ENCODE results near the gene ARID1A.

ARID1A gene

GRCh38 chr1:26775666-26776065 is 79.9 kb downstream of the ARID1A start:
- no peak overlapping the region for H3K27ac ChIP-seq (ENCODE audit: low read depth, low read length)
- no peak overlapping the region for H3K4me3 ChIP-seq (ENCODE audit: low read depth in 1 of 2, low read length in 2 of 2)
- peaks cover 75 to 97% of the 10 kb centered on the region in 2 donors for H3K36me3 ChIP-seq (ENCODE audit: control insufficient read depth in 1 of 2, insufficient read depth in 2 of 2, low read length in 2 of 2)
- no peaks in the 10 kb centered on the region for H3K27me3 ChIP-seq (ENCODE audit: control insufficient read depth in 1 of 2, insufficient read depth in 2 of 2, low read length in 2 of 2)
- H3K9me3 ChIP-seq (ENCODE audit: control insufficient read depth in 1 of 2, low read length in 2 of 2): no peaks in the 10 kb centered on the region
- H3K9ac ChIP-seq (ENCODE audit: low read depth in 1 of 2, low read length in 2 of 2): no peak overlapping the region
- H3K4me1 ChIP-seq (ENCODE audit: control insufficient read depth in 1 of 2, insufficient read depth in 2 of 2, low read length in 2 of 2): peaks cover 7 to 10% of the 10 kb centered on the region in 2 donors

- Histone ChIP-seq H3K4me3 (ENCODE audit: low read depth in 1 of 2, low read length in 2 of 2) (no peak overlapping the region), H3K36me3 (ENCODE audit: control insufficient read depth in 1 of 2, insufficient read depth in 2 of 2, low read length in 2 of 2) (peaks cover 48 to 71% of the 10 kb centered on the region in 2 donors), H3K9ac (ENCODE audit: low read depth in 1 of 2, low read length in 2 of 2) (no peak overlapping the region), H3K9me3 (ENCODE audit: control insufficient read depth in 1 of 2, low read length in 2 of 2) (no peaks in the 10 kb centered on the region), H3K27me3 (ENCODE audit: control insufficient read depth in 1 of 2, insufficient read depth in 2 of 2, low read length in 2 of 2) (no peaks in the 10 kb centered on the region), H3K27ac (ENCODE audit: low read depth, low read length) (no peak overlapping the region), H3K4me1 (ENCODE audit: control insufficient read depth in 1 of 2, insufficient read depth in 2 of 2, low read length in 2 of 2) (peaks cover 14 to 18% of the 10 kb centered on the region in 2 donors)
Observed at GRCh38 chr1:26779098-26779668, 83.4 kb downstream of the ARID1A start.

GRCh38 chr1:26780344-26780957 is 84.6 kb downstream of the ARID1A start:
- peaks cover 36 to 59% of the 10 kb centered on the region in 2 donors for H3K36me3 ChIP-seq (ENCODE audit: control insufficient read depth in 1 of 2, insufficient read depth in 2 of 2, low read length in 2 of 2)
- no peak overlapping the region for H3K27ac ChIP-seq (ENCODE audit: low read depth, low read length)
- H3K9ac ChIP-seq (ENCODE audit: low read depth in 1 of 2, low read length in 2 of 2): no peak overlapping the region
- no peak overlapping the region for H3K4me3 ChIP-seq (ENCODE audit: low read depth in 1 of 2, low read length in 2 of 2)
- no peaks in the 10 kb centered on the region for H3K27me3 ChIP-seq (ENCODE audit: control insufficient read depth in 1 of 2, insufficient read depth in 2 of 2, low read length in 2 of 2)
- no peaks in the 10 kb centered on the region for H3K9me3 ChIP-seq (ENCODE audit: control insufficient read depth in 1 of 2, low read length in 2 of 2)
- peaks cover 24 to 30% of the 10 kb centered on the region in 2 donors for H3K4me1 ChIP-seq (ENCODE audit: control insufficient read depth in 1 of 2, insufficient read depth in 2 of 2, low read length in 2 of 2)

GRCh38 chr1:26781206-26781825 is 85.5 kb downstream of the ARID1A start:
- Histone ChIP-seq H3K27ac (ENCODE audit: low read depth, low read length) (no peak overlapping the region), H3K36me3 (ENCODE audit: control insufficient read depth in 1 of 2, insufficient read depth in 2 of 2, low read length in 2 of 2) (peaks cover 30 to 50% of the 10 kb centered on the region in 2 donors), H3K27me3 (ENCODE audit: control insufficient read depth in 1 of 2, insufficient read depth in 2 of 2, low read length in 2 of 2) (no peaks in the 10 kb centered on the region), H3K9me3 (ENCODE audit: control insufficient read depth in 1 of 2, low read length in 2 of 2) (no peaks in the 10 kb centered on the region), H3K4me1 (ENCODE audit: control insufficient read depth in 1 of 2, insufficient read depth in 2 of 2, low read length in 2 of 2) (peaks cover 33 to 38% of the 10 kb centered on the region in 2 donors), H3K9ac (ENCODE audit: low read depth in 1 of 2, low read length in 2 of 2) (no peak overlapping the region), H3K4me3 (ENCODE audit: low read depth in 1 of 2, low read length in 2 of 2) (no peak overlapping the region)

DNA sequence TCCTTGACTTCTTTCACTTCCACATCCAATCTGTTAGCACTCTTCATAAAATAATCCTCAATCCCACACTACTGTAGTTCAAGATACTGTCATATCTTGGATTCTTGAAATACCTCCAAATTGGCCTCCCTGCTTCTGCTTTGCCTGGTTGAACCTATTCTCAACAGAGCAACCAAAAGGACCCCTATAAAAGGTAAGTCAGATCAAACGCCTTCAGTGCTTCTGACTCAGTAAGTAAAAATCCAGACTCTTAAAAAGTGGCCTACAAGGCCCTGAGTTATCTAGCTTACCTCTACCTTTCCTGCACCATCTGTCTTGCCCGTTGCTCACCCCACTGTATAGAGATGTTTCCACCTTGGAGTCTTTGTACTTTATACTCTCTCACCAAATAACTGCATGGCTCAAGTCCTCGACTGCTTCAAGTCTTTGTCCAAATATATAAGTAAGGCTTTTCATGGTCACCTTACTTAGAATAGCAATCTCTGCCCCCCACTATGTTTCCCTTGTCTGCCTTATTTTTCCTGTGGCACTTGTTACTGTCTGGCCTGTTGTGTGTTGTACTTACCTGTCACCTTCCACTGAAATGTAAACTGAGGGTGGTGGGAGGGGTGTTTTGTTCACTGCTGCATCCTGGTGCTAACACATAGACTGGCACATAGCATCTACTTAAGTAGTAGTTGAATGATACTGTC is 86.9 kb downstream of the ARID1A start:
- no peak overlapping the region for H3K9ac ChIP-seq (ENCODE audit: low read depth in 1 of 2, low read length in 2 of 2)
- H3K27ac ChIP-seq (ENCODE audit: low read depth, low read length): no peak overlapping the region

DNA sequence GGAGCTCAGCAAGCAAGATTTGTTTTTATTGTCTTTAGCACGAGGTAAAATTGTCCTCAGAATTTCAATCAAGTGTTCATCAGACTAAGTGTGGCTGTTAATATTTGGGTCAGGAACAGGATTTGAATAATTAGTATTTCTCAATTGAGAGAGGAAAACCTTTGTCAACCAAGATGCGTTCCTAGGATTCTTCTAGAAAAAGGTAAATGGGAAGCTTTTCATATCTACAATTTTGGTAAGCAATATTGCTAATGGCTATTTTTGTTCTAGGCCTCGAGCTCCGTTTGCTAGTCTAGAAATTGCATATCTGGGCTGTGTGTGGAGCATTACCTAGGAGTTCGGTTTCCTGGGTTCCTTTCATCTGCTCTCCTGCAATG is 87.8 kb downstream of the ARID1A start:
- Histone ChIP-seq H3K36me3 (ENCODE audit: control insufficient read depth in 1 of 2, insufficient read depth in 2 of 2, low read length in 2 of 2) (peaks cover 21 to 30% of the 10 kb centered on the region in 2 donors), H3K9ac (ENCODE audit: low read depth in 1 of 2, low read length in 2 of 2) (no peak overlapping the region), H3K27me3 (ENCODE audit: control insufficient read depth in 1 of 2, insufficient read depth in 2 of 2, low read length in 2 of 2) (no peaks in the 10 kb centered on the region), H3K4me3 (ENCODE audit: low read depth in 1 of 2, low read length in 2 of 2) (no peak overlapping the region), H3K9me3 (ENCODE audit: control insufficient read depth in 1 of 2, low read length in 2 of 2) (no peaks in the 10 kb centered on the region), H3K27ac (ENCODE audit: low read depth, low read length) (no peak overlapping the region), H3K4me1 (ENCODE audit: control insufficient read depth in 1 of 2, insufficient read depth in 2 of 2, low read length in 2 of 2) (peaks cover 48 to 49% of the 10 kb centered on the region in 2 donors)

More for the DNA sequence above, 86.9 kb downstream of the ARID1A start:
- Histone ChIP-seq H3K27me3 (ENCODE audit: control insufficient read depth in 1 of 2, insufficient read depth in 2 of 2, low read length in 2 of 2) (no peaks in the 10 kb centered on the region), H3K36me3 (ENCODE audit: control insufficient read depth in 1 of 2, insufficient read depth in 2 of 2, low read length in 2 of 2) (peaks cover 26 to 39% of the 10 kb centered on the region in 2 donors), H3K4me3 (ENCODE audit: low read depth in 1 of 2, low read length in 2 of 2) (no peak overlapping the region), H3K9me3 (ENCODE audit: control insufficient read depth in 1 of 2, low read length in 2 of 2) (no peaks in the 10 kb centered on the region), H3K4me1 (ENCODE audit: control insufficient read depth in 1 of 2, insufficient read depth in 2 of 2, low read length in 2 of 2) (peaks cover 45 to 48% of the 10 kb centered on the region in 2 donors)

- H3K36me3 ChIP-seq (ENCODE audit: control insufficient read depth in 1 of 2, insufficient read depth in 2 of 2, low read length in 2 of 2): peaks cover 14 to 24% of the 10 kb centered on the region in 2 donors
- H3K4me3 ChIP-seq (ENCODE audit: low read depth in 1 of 2, low read length in 2 of 2): no peak overlapping the region
- no peaks in the 10 kb centered on the region for H3K9me3 ChIP-seq (ENCODE audit: control insufficient read depth in 1 of 2, low read length in 2 of 2)
- no peak overlapping the region for H3K27ac ChIP-seq (ENCODE audit: low read depth, low read length)
- peaks cover 48 to 50% of the 10 kb centered on the region in 2 donors for H3K4me1 ChIP-seq (ENCODE audit: control insufficient read depth in 1 of 2, insufficient read depth in 2 of 2, low read length in 2 of 2)
- no peak overlapping the region for H3K9ac ChIP-seq (ENCODE audit: low read depth in 1 of 2, low read length in 2 of 2)
- H3K27me3 ChIP-seq (ENCODE audit: control insufficient read depth in 1 of 2, insufficient read depth in 2 of 2, low read length in 2 of 2): no peaks in the 10 kb centered on the region
Observed at GRCh38 chr1:26784023-26784871, 88.4 kb downstream of the ARID1A start.

DNA sequence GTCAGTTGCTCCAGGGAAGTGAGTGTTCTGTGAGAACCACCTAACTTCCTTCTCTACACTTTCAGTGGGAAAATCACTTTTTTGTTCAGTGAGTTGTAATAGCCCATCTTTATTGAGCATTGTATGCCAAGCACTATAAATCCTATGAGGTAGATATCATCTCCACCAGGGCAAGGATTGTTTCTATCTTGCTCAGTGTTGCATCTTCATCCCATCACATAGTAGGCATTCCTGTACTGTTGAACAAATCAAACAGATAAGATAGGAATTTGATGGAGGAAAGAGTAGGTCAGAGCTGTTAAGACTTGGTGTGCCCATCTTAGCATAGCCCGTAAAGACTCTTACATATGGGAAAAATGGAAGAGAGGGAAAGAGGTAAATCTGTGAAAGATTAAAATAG is 89.1 kb downstream of the ARID1A start:
- Histone ChIP-seq H3K4me1 (ENCODE audit: control insufficient read depth in 1 of 2, insufficient read depth in 2 of 2, low read length in 2 of 2) (peaks cover 48 to 53% of the 10 kb centered on the region in 2 donors), H3K9ac (ENCODE audit: low read depth in 1 of 2, low read length in 2 of 2) (no peak overlapping the region), H3K27ac (ENCODE audit: low read depth, low read length) (no peak overlapping the region), H3K27me3 (ENCODE audit: control insufficient read depth in 1 of 2, insufficient read depth in 2 of 2, low read length in 2 of 2) (no peaks in the 10 kb centered on the region), H3K9me3 (ENCODE audit: control insufficient read depth in 1 of 2, low read length in 2 of 2) (no peaks in the 10 kb centered on the region), H3K4me3 (ENCODE audit: low read depth in 1 of 2, low read length in 2 of 2) (no peak overlapping the region), H3K36me3 (ENCODE audit: control insufficient read depth in 1 of 2, insufficient read depth in 2 of 2, low read length in 2 of 2) (peaks cover 8 to 17% of the 10 kb centered on the region in 2 donors)

DNA sequence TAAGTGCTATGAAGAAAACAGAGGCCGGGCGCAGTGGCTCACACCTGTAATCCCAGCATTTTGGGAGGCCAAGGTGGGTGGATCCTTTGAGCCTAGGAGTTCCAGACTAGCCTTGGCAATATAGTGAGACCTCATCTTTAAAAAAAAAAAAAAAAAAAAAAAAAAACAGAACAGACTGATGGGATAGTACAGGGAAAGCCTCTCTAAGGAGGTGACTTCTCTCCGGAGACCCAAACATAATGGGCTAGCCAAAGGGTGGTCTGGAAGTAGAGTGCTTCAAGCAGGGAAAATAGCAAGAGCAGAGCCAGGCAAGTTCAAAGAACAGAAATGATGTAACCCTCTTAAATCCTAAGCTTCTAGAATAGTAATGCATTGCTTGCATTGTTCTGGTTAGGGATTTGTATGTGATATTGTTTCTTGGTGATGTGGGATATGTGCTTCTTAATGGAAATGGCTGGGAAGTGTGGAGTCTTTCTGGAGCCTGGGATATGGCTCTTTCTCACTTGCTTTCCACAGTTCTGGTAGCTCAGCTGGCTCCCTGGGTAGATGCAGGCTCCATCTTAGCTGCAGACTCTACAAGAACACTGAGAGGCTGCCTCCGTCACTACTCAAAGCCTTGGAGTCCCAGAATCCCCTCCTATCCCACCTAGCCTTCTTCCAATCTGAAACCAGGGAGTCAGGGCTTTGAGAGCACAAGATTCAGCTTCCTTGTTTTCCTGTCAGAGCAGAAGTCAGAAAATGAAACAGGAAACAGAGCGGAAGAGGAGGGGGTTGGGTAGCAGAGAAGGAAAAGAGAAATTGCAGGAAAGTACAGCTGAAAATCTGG is 90.0 kb downstream of the ARID1A start:
- H3K27ac ChIP-seq (ENCODE audit: low read depth, low read length): peak overlapping the region; percentile 68
- H3K9ac ChIP-seq (ENCODE audit: low read depth in 1 of 2, low read length in 2 of 2): peak overlapping the region; percentile 27 to 98
- peaks cover 0 to 8% of the 10 kb centered on the region in 2 donors for H3K36me3 ChIP-seq (ENCODE audit: control insufficient read depth in 1 of 2, insufficient read depth in 2 of 2, low read length in 2 of 2)
- H3K27me3 ChIP-seq (ENCODE audit: control insufficient read depth in 1 of 2, insufficient read depth in 2 of 2, low read length in 2 of 2): no peaks in the 10 kb centered on the region
- H3K4me3 ChIP-seq (ENCODE audit: low read depth in 1 of 2, low read length in 2 of 2): peak overlapping the region; percentile 17 to 28
- peaks cover 48 to 53% of the 10 kb centered on the region in 2 donors for H3K4me1 ChIP-seq (ENCODE audit: control insufficient read depth in 1 of 2, insufficient read depth in 2 of 2, low read length in 2 of 2)
- no peaks in the 10 kb centered on the region for H3K9me3 ChIP-seq (ENCODE audit: control insufficient read depth in 1 of 2, low read length in 2 of 2)
